ENCODE data around the gene SAP30L. TPM values are rescaled to one million over a fixed set of nuclear protein-coding genes. Genes with fewer than 3 reads are reported as not detected.

The SAP30L gene
- total and polyA plus RNA-seq, 2 of the 13 experiments (the other 11 are each of a cell fraction or from before 2014, with no cell fraction given), result 27.9 to 37.2 TPM

DNA sequence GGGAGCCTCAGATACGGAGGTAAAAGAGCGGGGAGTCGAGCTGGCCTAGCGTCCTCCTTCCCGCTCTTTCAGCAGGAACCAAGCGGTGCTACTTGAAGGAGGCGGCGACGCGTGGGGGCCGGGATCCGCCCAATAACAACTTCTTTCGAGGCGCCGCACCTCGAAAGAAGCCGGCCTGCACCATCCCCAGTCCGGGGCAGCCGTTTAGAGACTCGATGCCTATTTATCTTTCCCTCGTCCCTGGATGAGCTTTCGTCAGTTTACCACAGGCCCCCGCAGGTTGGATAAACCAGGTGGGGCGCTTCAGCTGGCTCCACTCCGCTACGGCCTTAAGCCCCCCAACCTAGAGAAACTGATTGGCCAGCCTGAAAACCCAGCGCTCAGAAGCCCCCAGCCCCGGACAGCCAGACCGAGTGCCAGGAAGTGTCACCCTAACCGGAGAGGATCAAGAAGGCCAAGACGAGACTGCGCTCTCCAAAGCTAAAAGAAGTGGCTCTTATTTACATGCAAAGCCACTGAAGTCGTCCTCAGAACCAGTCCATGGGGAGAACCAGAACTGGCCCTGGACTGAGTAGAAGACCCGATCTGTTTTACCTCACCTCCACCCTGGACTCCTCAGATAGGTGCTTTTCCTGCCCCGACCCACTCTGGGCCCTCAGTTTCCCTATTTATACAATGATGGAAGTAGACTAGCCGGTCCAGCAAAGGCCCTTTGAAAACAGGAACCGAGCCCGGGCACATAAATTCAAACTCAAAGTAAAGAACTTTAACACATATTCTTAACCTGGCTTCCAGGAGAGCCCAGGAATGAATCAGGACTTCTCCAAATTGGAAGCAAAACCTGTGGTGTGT is 30.8 kb downstream of the SAP30L start:
- POLR2A ChIA-PET, result no interaction called here
- H3K4me1 ChIP-seq (ENCODE audit: insufficient read depth, low read length), result peaks cover 16% of the 10 kb centered on the region
- no peak for ATAC-seq
- TF ChIP-seq EZH2 (conservative IDR thresholded peaks at IDR 0.05; ENCODE audit: low read depth, low read length) (0 out of 2 replicates have a peak, but pooled peaks have one; percentile 8), FOXC1 (CRISPR knock-in tag; IDR thresholded peaks at IDR 0.05; ENCODE audit: borderline replicate concordance) (no peak)
- H3K9me3 ChIP-seq (ENCODE audit: low read length), result no peaks in the 10 kb centered on the region
- in situ Hi-C loops (cut with HindIII; ENCODE audit: extremely low pct_ligation_motif_present, low pct_unique_long_range_greater_than_20kb), result loop anchor here (5.0 kb wide), 1 partner anchor 51 kb away; no protein-coding TSS in a partner anchor
- no peak overlapping the region for H3K27ac ChIP-seq (ENCODE audit: extremely low read length, insufficient read depth, low read length)
- no peaks in the 10 kb centered on the region for H4K20me1 ChIP-seq (ENCODE audit: insufficient read depth, low read length)
- WGBS (ENCODE audit: low lambda C conversion rate), result 40% methylated on average over 21 of the region's 38 CpGs
- DNase-seq (ENCODE audit: low spot score), result no peak
- H3K27me3 ChIP-seq (ENCODE audit: control insufficient read depth in 1 of 2, insufficient read depth in 2 of 2, low read length in 2 of 2), result peaks cover 15 to 98% of the 10 kb centered on the region in 2 experiments
- CTCF ChIA-PET (ENCODE audit: low intra/inter-chr PET ratio, low total read pairs), result no interaction called here
- no peak for FAIRE-seq
- no peak overlapping the region for H3K4me3 ChIP-seq (replicated peaks in 1 of 3; ENCODE audit: insufficient read depth in 1 of 3, low read depth in 2 of 3, low read length in 3 of 3)
- no peak overlapping the region for H3K4me2 ChIP-seq (ENCODE audit: low read depth, low read length)
- H3K9ac ChIP-seq (ENCODE audit: insufficient read depth, low read depth, low read length), result no peak overlapping the region
- H2AFZ ChIP-seq (ENCODE audit: low read length), result no peak overlapping the region
- intact Hi-C loops (cut with micrococcal nuclease; ENCODE audit: unreplicated experiment), result no loop called here
- no peaks in the 10 kb centered on the region for H3K36me3 ChIP-seq (replicated peaks in 1 of 2; ENCODE audit: control insufficient read depth in 1 of 2, insufficient read depth in 2 of 2, low read length in 2 of 2)
- BruUV-seq (replicated peaks), result no TSS peak
- H3K79me2 ChIP-seq (ENCODE audit: insufficient read depth, low read length), result no peaks in the 10 kb centered on the region

DNA sequence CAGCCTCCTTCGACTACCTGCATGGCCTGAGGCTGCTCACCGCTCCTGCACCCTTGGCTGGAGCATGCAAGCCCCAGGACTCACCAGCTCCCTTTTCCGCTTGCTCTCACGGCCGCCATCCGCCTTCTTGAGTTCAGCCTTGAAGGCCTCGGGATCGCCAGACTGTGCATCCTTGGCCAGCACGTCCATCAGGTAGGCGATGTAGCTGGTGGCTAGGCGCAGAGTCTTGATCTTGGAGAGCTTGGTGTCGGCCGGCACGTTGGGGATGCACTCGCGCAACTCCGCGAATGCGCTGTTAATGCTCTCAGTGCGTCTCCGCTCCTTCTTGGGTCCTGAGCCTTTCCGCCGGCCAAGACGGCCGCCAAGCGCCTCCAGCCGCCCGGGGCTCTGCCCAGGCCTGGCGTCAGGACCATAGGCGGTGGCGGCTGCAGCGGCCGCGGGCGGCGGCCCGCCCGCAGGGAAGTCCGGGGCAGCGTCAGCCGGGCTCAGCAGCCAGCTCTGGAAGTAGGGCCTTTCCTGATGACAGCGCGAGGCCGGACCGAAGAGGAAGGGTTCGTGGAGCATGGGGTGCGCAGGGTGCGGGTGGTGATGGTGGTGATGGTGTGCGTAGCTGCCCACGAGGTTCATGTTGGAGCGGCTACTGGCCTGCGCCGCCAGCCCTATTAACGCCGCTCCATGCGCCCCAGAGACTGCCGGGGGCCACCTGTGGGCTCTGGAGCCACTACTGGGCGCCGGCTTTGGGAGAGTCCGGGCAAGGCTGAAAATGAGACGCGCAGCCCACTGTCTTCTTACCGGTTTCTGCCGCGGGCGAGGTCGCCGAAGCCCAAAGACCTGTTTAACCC is 31.8 kb downstream of the SAP30L start:
- no TSS peak for BruUV-seq (replicated peaks)
- DNase-seq (ENCODE audit: low spot score) (no peak), ATAC-seq (peak; percentile 52), FAIRE-seq (no peak)
- WGBS (ENCODE audit: low lambda C conversion rate), result 40% methylated on average over 32 of the region's 68 CpGs
- Histone ChIP-seq H3K9ac (ENCODE audit: insufficient read depth, low read depth, low read length) (no peak overlapping the region), H3K27ac (ENCODE audit: extremely low read length, insufficient read depth, low read length) (no peak overlapping the region), H3K36me3 (replicated peaks in 1 of 2; ENCODE audit: control insufficient read depth in 1 of 2, insufficient read depth in 2 of 2, low read length in 2 of 2) (no peaks in the 10 kb centered on the region), H3K4me1 (ENCODE audit: insufficient read depth, low read length) (peaks cover 16% of the 10 kb centered on the region), H2AFZ (ENCODE audit: low read length) (no peak overlapping the region), H3K27me3 (ENCODE audit: control insufficient read depth in 1 of 2, insufficient read depth in 2 of 2, low read length in 2 of 2) (peaks cover 15 to 98% of the 10 kb centered on the region in 2 experiments), H3K4me2 (ENCODE audit: low read depth, low read length) (peak overlapping the region; percentile 55), H3K9me3 (ENCODE audit: low read length) (no peaks in the 10 kb centered on the region), H3K4me3 (replicated peaks in 1 of 3; ENCODE audit: insufficient read depth in 1 of 3, low read depth in 2 of 3, low read length in 3 of 3) (peak overlapping the region in 2 of 3 experiments; percentile 34 to 52; a peak in 2 of 6 replicates), H3K79me2 (ENCODE audit: insufficient read depth, low read length) (no peaks in the 10 kb centered on the region), H4K20me1 (ENCODE audit: insufficient read depth, low read length) (no peaks in the 10 kb centered on the region)
- intact Hi-C loops (cut with micrococcal nuclease; ENCODE audit: unreplicated experiment), result no loop called here
- ChIA-PET CTCF (ENCODE audit: low intra/inter-chr PET ratio, low total read pairs) (no interaction called here), POLR2A (no interaction called here)
- in situ Hi-C loops (cut with HindIII; ENCODE audit: extremely low pct_ligation_motif_present, low pct_unique_long_range_greater_than_20kb), result loop anchor here (5.0 kb wide), 1 partner anchor 50 kb away; no protein-coding TSS in a partner anchor
- TF ChIP-seq, protein P1, sequence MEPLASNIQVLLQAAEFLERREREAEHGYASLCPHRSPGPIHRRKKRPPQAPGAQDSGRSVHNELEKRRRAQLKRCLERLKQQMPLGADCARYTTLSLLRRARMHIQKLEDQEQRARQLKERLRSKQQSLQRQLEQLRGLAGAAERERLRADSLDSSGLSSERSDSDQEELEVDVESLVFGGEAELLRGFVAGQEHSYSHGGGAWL (CRISPR knock-in tag; IDR thresholded peaks at IDR 0.05), result no peak
- TF ChIP-seq MEIS2 (CRISPR knock-in tag; IDR thresholded peaks at IDR 0.05) (no peak), KLF9 (CRISPR knock-in tag; IDR thresholded peaks at IDR 0.05; ENCODE audit: low read depth) (no peak), ZNF414 (CRISPR knock-in tag; IDR thresholded peaks at IDR 0.05) (no peak), ZNF687 (CRISPR knock-in tag; IDR thresholded peaks at IDR 0.05) (peak; percentile 14; the same call in 1 of the 2 replicates), GATAD1 (CRISPR knock-in tag; IDR thresholded peaks at IDR 0.05) (no peak), ZNF670 (CRISPR knock-in tag; IDR thresholded peaks at IDR 0.05; ENCODE audit: borderline replicate concordance) (no peak), ZNF547 (CRISPR knock-in tag; IDR thresholded peaks at IDR 0.05) (no peak)
